NB4 (cell line): ENCODE measurements around the gene TBCE.

ENCODE experiments used
- DNase-seq: peaks from one replicate; pipeline ENCODE4 v3.0.0; 2010; ENCODE audit warnings: low read depth
- H3K4me3 ChIP-seq: one replicate; pipeline ENCODE4 v1.5.1; 2011; ENCODE audit warnings: mild to moderate bottlenecking, low read depth, low read length, moderate library complexity
- CTCF ChIP-seq: IDR thresholded peaks from one replicate; pipeline ENCODE4 v1.5.1; 2012; ENCODE audit warnings: low read depth, low read length
- MAX ChIP-seq: IDR thresholded peaks from 2 replicates; pipeline ENCODE4 v1.6.1; 2011; ENCODE audit warnings: low read depth, low read length
- MYC ChIP-seq: IDR thresholded peaks from 2 replicates; pipeline ENCODE4 v1.6.1; 2011; ENCODE audit warnings: low read depth, low read length
- POLR2A ChIP-seq: IDR thresholded peaks from 2 replicates; pipeline ENCODE4 v1.6.1; 2011; ENCODE audit warnings: mild to moderate bottlenecking; ENCODE audit not compliant: insufficient read length; ENCODE audit errors: extremely low read depth

TBCE gene

DNA sequence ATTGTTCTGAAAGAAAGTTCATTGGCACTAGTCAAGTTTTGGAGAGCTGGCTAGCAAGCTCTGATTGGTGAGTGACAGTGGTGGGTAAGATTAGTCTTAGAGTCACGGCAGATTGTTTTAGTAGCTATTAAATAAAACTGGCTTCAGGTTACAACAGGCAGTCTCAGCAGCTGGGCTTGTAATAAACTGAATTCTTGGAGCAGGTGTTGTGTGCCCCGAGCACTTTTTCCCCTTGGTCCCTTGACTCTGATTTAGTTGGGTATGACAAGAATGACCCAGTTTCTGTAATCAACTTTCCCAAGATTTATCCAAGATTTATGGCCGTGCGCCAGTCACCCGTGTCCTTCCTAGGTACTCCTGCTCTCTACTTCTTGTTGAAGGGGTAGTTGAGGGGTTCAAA is 40.2 kb downstream of the TBCE start:
- DNase-seq: no peak
- TF ChIP-seq CTCF (no peak), MYC (no peak), POLR2A (no peak), MAX (no peak)
- no peak overlapping the region for H3K4me3 ChIP-seq

DNA sequence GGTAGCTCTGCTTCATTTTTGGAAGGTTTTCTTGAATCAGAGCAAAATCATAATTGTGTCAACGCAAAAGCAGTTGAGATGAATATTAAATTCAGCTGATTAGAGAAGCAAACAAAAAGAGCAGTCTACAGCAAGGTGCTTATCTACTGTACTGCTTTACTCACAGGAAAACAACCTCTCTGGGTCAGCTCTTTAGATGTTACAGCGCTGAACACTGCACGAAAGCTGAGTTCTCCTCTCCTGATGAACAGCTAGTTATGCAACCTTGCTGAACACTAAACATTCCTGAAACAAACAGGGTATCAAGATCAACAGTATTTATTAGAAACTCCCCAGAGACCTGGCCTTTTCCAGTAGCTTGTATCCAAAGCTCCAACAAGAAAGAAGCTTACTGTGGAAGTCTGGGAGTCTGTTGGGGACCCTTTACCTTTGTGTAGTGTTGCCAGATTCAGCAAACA is 41.3 kb downstream of the TBCE start:
- H3K4me3 ChIP-seq: no peak overlapping the region
- no peak for DNase-seq
- TF ChIP-seq CTCF (no peak), MYC (no peak), MAX (no peak), POLR2A (no peak)

GRCh38 chr1:235409042-235409820 is 42.0 kb downstream of the TBCE start:
- TF ChIP-seq CTCF (no peak), POLR2A (no peak), MYC (no peak), MAX (no peak)
- no peak for DNase-seq

GRCh38 chr1:235410467-235410866 is 43.2 kb downstream of the TBCE start:
- TF ChIP-seq POLR2A: no peak
- no peak for TF ChIP-seq CTCF
- TF ChIP-seq MYC: no peak
- TF ChIP-seq MAX: no peak
- no peak for DNase-seq

More at GRCh38 chr1:235409042-235409820, 42.0 kb downstream of the TBCE start:
- H3K4me3 ChIP-seq: no peak overlapping the region

GRCh38 chr1:235411489-235412486 is 44.6 kb downstream of the TBCE start:
- no peak overlapping the region for H3K4me3 ChIP-seq
- no peak for TF ChIP-seq MYC
- TF ChIP-seq POLR2A: no peak
- no peak for TF ChIP-seq MAX
- TF ChIP-seq CTCF: no peak
- DNase-seq: peak; percentile 28

More at GRCh38 chr1:235410467-235410866, 43.2 kb downstream of the TBCE start:
- H3K4me3 ChIP-seq: no peak overlapping the region
